Measurements from ENCODE around the gene RAB11FIP4. TPM values are rescaled to one million over a fixed set of nuclear protein-coding genes. Genes with fewer than 3 reads are reported as not detected.

RAB11FIP4 gene
- total RNA-seq, 1 experiment from 2014 or later: 54.9 TPM

- TF ChIP-seq ZNF281 (CRISPR knock-in tag; IDR thresholded peaks at IDR 0.05) (no peak), JAZF1 (CRISPR knock-in tag; IDR thresholded peaks at IDR 0.05) (no peak), GTF2I (CRISPR knock-in tag; conservative IDR thresholded peaks at IDR 0.05) (no peak), ZNF232 (CRISPR knock-in tag; IDR thresholded peaks at IDR 0.05) (no peak)
Observed at GRCh38 chr17:31393749-31394146, 2.3 kb downstream of the RAB11FIP4 start (continued).

GRCh38 chr17:31394544-31394943, 3.1 kb downstream of the RAB11FIP4 start:
- Mint-ChIP-seq H3K27ac (no peak overlapping the region), H3K4me1 (peaks cover 12% of the 10 kb centered on the region), H3K36me3 (no peaks in the 10 kb centered on the region), H3K4me3 (no peak overlapping the region), H3K9me3 (no peaks in the 10 kb centered on the region), H3K27me3 (ENCODE audit: low read depth) (peaks cover 36% of the 10 kb centered on the region)
- peak; percentile 82 for DNase-seq (ENCODE audit: low spot score)
- ATAC-seq: peak; percentile 29; the same call in 1 of the 2 replicates
- ChIA-PET CTCF (interaction anchor here (0.7 kb wide), 1 partner anchor 58 kb away, joined by 3 read pairs; no protein-coding TSS in a partner anchor), POLR2A (interaction anchor here (0.5 kb wide), 1 partner anchor 299 kb away, joined by 8 read pairs; no protein-coding TSS in a partner anchor)
- no peak for TF ChIP-seq ZNF425 (CRISPR knock-in tag; conservative IDR thresholded peaks at IDR 0.05)
- TF ChIP-seq NFYB (CRISPR knock-in tag; conservative IDR thresholded peaks at IDR 0.05; ENCODE audit: low read depth): 0 out of 2 replicates have a peak, but pooled peaks have one; percentile 13
- TF ChIP-seq ATF2 (CRISPR knock-in tag; IDR thresholded peaks at IDR 0.05; ENCODE audit: borderline replicate concordance, low read depth): 0 out of 2 replicates have a peak, but pooled peaks have one; percentile 61
- TF ChIP-seq HMGXB4 (CRISPR knock-in tag; IDR thresholded peaks at IDR 0.05): no peak
- no peak for TF ChIP-seq ZNF138 (CRISPR knock-in tag; conservative IDR thresholded peaks at IDR 0.05)
- no peak for TF ChIP-seq ESRRA (CRISPR knock-in tag; IDR thresholded peaks at IDR 0.05; ENCODE audit: borderline replicate concordance)
- no peak for TF ChIP-seq ZNF396 (CRISPR knock-in tag; IDR thresholded peaks at IDR 0.05; ENCODE audit: borderline replicate concordance)
- no peak for TF ChIP-seq JAZF1 (CRISPR knock-in tag; IDR thresholded peaks at IDR 0.05)
- TF ChIP-seq STAT6 (CRISPR knock-in tag; conservative IDR thresholded peaks at IDR 0.05; ENCODE audit: low read depth): no peak
- TF ChIP-seq TCF7 (CRISPR knock-in tag; IDR thresholded peaks at IDR 0.05; ENCODE audit: low read depth): no peak
- TF ChIP-seq USF1 (CRISPR knock-in tag; IDR thresholded peaks at IDR 0.05): peak; percentile 44; the same call in 1 of the 2 replicates
- TF ChIP-seq PREB (CRISPR knock-in tag; IDR thresholded peaks at IDR 0.05; ENCODE audit: borderline replicate concordance): 0 out of 2 replicates have a peak, but pooled peaks have one; percentile 70
- TF ChIP-seq CBFB (CRISPR knock-in tag; IDR thresholded peaks at IDR 0.05; ENCODE audit: low read depth): no peak
- peak; percentile 74 for TF ChIP-seq TEAD1 (CRISPR knock-in tag; IDR thresholded peaks at IDR 0.05)
- TF ChIP-seq HMGA2 (CRISPR knock-in tag; IDR thresholded peaks at IDR 0.05): no peak
- TF ChIP-seq NFATC4 (CRISPR knock-in tag; IDR thresholded peaks at IDR 0.05): no peak
- TF ChIP-seq ATF3 (CRISPR knock-in tag; conservative IDR thresholded peaks at IDR 0.05): no peak
- TF ChIP-seq MYBL2 (CRISPR knock-in tag; IDR thresholded peaks at IDR 0.05): no peak
- TF ChIP-seq ELF4 (CRISPR knock-in tag; IDR thresholded peaks at IDR 0.05; ENCODE audit: low read depth): no peak
- TF ChIP-seq GABPB1 (CRISPR knock-in tag; IDR thresholded peaks at IDR 0.05): 0 out of 2 replicates have a peak, but pooled peaks have one; percentile 40

Measured in WTC11 (cell line).